ENCODE measurements around the gene DNAJB6.

Gene DNAJB6

GRCh38 chr7:157423886-157424565 lies 87.2 kb downstream of the DNAJB6 start:
- no peak for TF ChIP-seq CTCF (IDR thresholded peaks at IDR 0.05; ENCODE audit: low read depth, low read length, missing control alignments)
- no peak overlapping the region for H3K4me3 ChIP-seq (ENCODE audit: low read depth, low read length)
- no peak for DNase-seq (ENCODE audit: low read depth)
- in situ Hi-C loops (cut with HindIII; ENCODE audit: low sequenced_read_pairs): no loop called here

- no peak for DNase-seq (ENCODE audit: low read depth)
- no peak for TF ChIP-seq CTCF (IDR thresholded peaks at IDR 0.05; ENCODE audit: low read depth, low read length, missing control alignments)
- in situ Hi-C loops (cut with HindIII; ENCODE audit: low sequenced_read_pairs): no loop called here
- no peak overlapping the region for H3K4me3 ChIP-seq (ENCODE audit: low read depth, low read length)
Measured at GRCh38 chr7:157425137-157425731, 88.4 kb downstream of the DNAJB6 start.

- no peak for DNase-seq (ENCODE audit: low read depth)
- in situ Hi-C loops (cut with HindIII; ENCODE audit: low sequenced_read_pairs): no loop called here
- no peak overlapping the region for H3K4me3 ChIP-seq (ENCODE audit: low read depth, low read length)
- TF ChIP-seq CTCF (IDR thresholded peaks at IDR 0.05; ENCODE audit: low read depth, low read length, missing control alignments): no peak
Measured at GRCh38 chr7:157425761-157426160, 89.0 kb downstream of the DNAJB6 start.

GRCh38 chr7:157426463-157427301 lies 89.9 kb downstream of the DNAJB6 start:
- no peak for DNase-seq (ENCODE audit: low read depth)
- TF ChIP-seq CTCF (IDR thresholded peaks at IDR 0.05; ENCODE audit: low read depth, low read length, missing control alignments): no peak
- in situ Hi-C loops (cut with HindIII; ENCODE audit: low sequenced_read_pairs): no loop called here
- no peak overlapping the region for H3K4me3 ChIP-seq (ENCODE audit: low read depth, low read length)

GRCh38 chr7:157427811-157428553 lies 91.2 kb downstream of the DNAJB6 start:
- DNase-seq (ENCODE audit: low read depth): no peak
- in situ Hi-C loops (cut with HindIII; ENCODE audit: low sequenced_read_pairs): no loop called here
- TF ChIP-seq CTCF (IDR thresholded peaks at IDR 0.05; ENCODE audit: low read depth, low read length, missing control alignments): no peak
- H3K4me3 ChIP-seq (ENCODE audit: low read depth, low read length): no peak overlapping the region

GRCh38 chr7:157428554-157428945 lies 91.7 kb downstream of the DNAJB6 start:
- in situ Hi-C loops (cut with HindIII; ENCODE audit: low sequenced_read_pairs): no loop called here

More at GRCh38 chr7:157428554-157428945, 91.7 kb downstream of the DNAJB6 start:
- no peak for TF ChIP-seq CTCF (IDR thresholded peaks at IDR 0.05; ENCODE audit: low read depth, low read length, missing control alignments)
- DNase-seq (ENCODE audit: low read depth): no peak
- H3K4me3 ChIP-seq (ENCODE audit: low read depth, low read length): no peak overlapping the region
